HepG2 (cell line): ENCODE measurements around the gene PRUNE1. TPM values are rescaled to one million over a fixed set of nuclear protein-coding genes. Genes with fewer than 3 reads are reported as not detected.

Experiments used
- ATAC-seq: fragments of 200-7000 bp; cut with Tn5 transposase; 3 replicates; pipeline ENCODE4 v1.9.1; 2020; ENCODE audit warnings: mild to moderate bottlenecking, moderate library complexity
- BruUV-seq: library from RNA; stranded (reverse); fragments of 400-500 nt; replicated peaks from 2 replicates; lab custom pipeline; 2021; lab: Mats Ljungman, UMichigan
- CTCF ChIA-PET: fragments of 300-600 bp; formaldehyde crosslinking; extraction: SDS; loops from one replicate; lab custom pipeline; 2021; ENCODE audit warnings: low total read pairs, inconsistent platforms, low intra/inter-chr PET ratio; lab: Yijun Ruan, JAX
- POLR2A ChIA-PET: fragments of 350-600 bp; sonication (Branson Sonifier 250); formaldehyde crosslinking; loops from one replicate; lab custom pipeline; 2020; ENCODE audit warnings: antibody characterized with exemption, inconsistent platforms; lab: Yijun Ruan, JAX
- DNase-seq: peaks from one replicate; pipeline ENCODE4 v3.0.0-alpha.2; 2015; ENCODE audit warnings: low spot score
- FAIRE-seq: peaks from 3 replicates; lab custom pipeline; 2011; peaks lifted over from hg19 to GRCh38; lab: Jason Lieb, UNC
- H2AFZ ChIP-seq: one replicate; pipeline ENCODE4 v1.6.1; 2011; ENCODE audit warnings: low read length, inconsistent platforms
- H3K27ac ChIP-seq: fragments of 300-600 bp; 3 replicates; pipeline ENCODE4 v1.8.0; 2011; ENCODE audit warnings: mixed run types, mild to moderate bottlenecking, mixed read lengths, low read length, inconsistent platforms; ENCODE audit not compliant: insufficient read depth; ENCODE audit errors: extremely low read length
- H3K27me3 ChIP-seq, 2 experiments: fragments of 200-600 bp in 1 of 2; 2 replicates in 1 of 2; 3 replicates in 1 of 2; pipeline versions ENCODE4 v1.6.0 to v1.8.0; 2011; ENCODE audit warnings: low read length in 2 of 2, mild to moderate bottlenecking in 2 of 2, moderate library complexity in 2 of 2, inconsistent platforms in 1 of 2; ENCODE audit not compliant: insufficient read depth in 2 of 2, control insufficient read depth in 1 of 2
- H3K36me3 ChIP-seq, 2 experiments: fragments of 200-600 bp in 1 of 2; replicated peaks in 1 of 2; 2 replicates in 1 of 2; 3 replicates in 1 of 2; pipeline versions ENCODE4 v1.5.1 to v1.8.0; 2011; ENCODE audit warnings: low read length in 2 of 2, inconsistent platforms in 1 of 2; ENCODE audit not compliant: insufficient read depth in 2 of 2, control insufficient read depth in 1 of 2
- H3K4me1 ChIP-seq: 2 replicates; pipeline ENCODE4 v1.5.1; 2012; ENCODE audit warnings: low read length, inconsistent platforms; ENCODE audit not compliant: insufficient read depth
- H3K4me2 ChIP-seq: 2 replicates; pipeline ENCODE4 v1.6.0; 2011; ENCODE audit warnings: low read depth, low read length, inconsistent platforms
- H3K4me3 ChIP-seq, 3 experiments: fragments of 200-600 bp in 1 of 3; sonication (generic), shearing (Covaris generic) in 1 of 3; replicated peaks in 1 of 3; 2 replicates each; pipeline ENCODE4 v1.5.1; 2011 to 2016; ENCODE audit warnings: low read length in 3 of 3, inconsistent platforms in 2 of 3, low read depth in 2 of 3, mild to moderate bottlenecking in 2 of 3, control low read depth in 1 of 3, mixed read lengths in 1 of 3; ENCODE audit not compliant: insufficient read depth in 1 of 3
- H3K79me2 ChIP-seq: one replicate; pipeline ENCODE4 v1.6.1; 2011; ENCODE audit warnings: low read length, inconsistent platforms; ENCODE audit not compliant: insufficient read depth
- H3K9ac ChIP-seq: 2 replicates; pipeline ENCODE4 v1.6.0; 2011; ENCODE audit warnings: mild to moderate bottlenecking, low read depth, low read length, inconsistent platforms; ENCODE audit not compliant: insufficient read depth
- H3K9me3 ChIP-seq: 2 replicates; pipeline ENCODE4 v1.5.1; 2012; ENCODE audit warnings: mild to moderate bottlenecking, low read length
- H4K20me1 ChIP-seq: 2 replicates; pipeline ENCODE4 v1.6.0; 2011; ENCODE audit warnings: inconsistent platforms, mild to moderate bottlenecking, low read length, moderate library complexity; ENCODE audit not compliant: insufficient read depth
- AHR ChIP-seq: IDR thresholded peaks from 2 replicates; pipeline ENCODE4 v1.6.1; 2018; ENCODE audit warnings: missing genetic modification reagents, missing compliant biosample characterization
- HIC2 ChIP-seq: sonication (generic); formaldehyde crosslinking; IDR thresholded peaks from 2 replicates; pipeline ENCODE4 v1.9.0; 2022; ENCODE audit warnings: low read depth, missing genetic modification reagents
- JUND ChIP-seq: sonication (generic); formaldehyde crosslinking; IDR thresholded peaks from 2 replicates; pipeline ENCODE4 v1.8.0; 2022; ENCODE audit warnings: mild to moderate bottlenecking, missing genetic modification reagents
- MAFG ChIP-seq: sonication (generic); formaldehyde crosslinking; IDR thresholded peaks from 2 replicates; pipeline ENCODE4 v1.5.1; 2020; ENCODE audit warnings: mild to moderate bottlenecking, missing genetic modification reagents
- MTA3 ChIP-seq: sonication (generic); formaldehyde crosslinking; IDR thresholded peaks from 2 replicates; pipeline ENCODE4 v1.4.0; 2020; ENCODE audit warnings: missing genetic modification reagents
- ZNF546 ChIP-seq: sonication (generic); formaldehyde crosslinking; conservative IDR thresholded peaks from 2 replicates; pipeline ENCODE4 v1.8.1; 2023; ENCODE audit warnings: mild to moderate bottlenecking, missing genetic modification reagents
- ZNF615 ChIP-seq: sonication (generic); formaldehyde crosslinking; IDR thresholded peaks from 2 replicates; pipeline ENCODE4 v1.5.0; 2020; ENCODE audit warnings: mild to moderate bottlenecking, missing genetic modification reagents, borderline replicate concordance
- WGBS: methylation state at CpG from one replicate; pipeline ENCODE4 v1.1.6; 2017; ENCODE audit warnings: low lambda C conversion rate; 5-methylcytosine and 5-hydroxymethylcytosine counted together
- in situ Hi-C: cut with HindIII; loops from 2 replicates; pipeline ENCODE4 v1.10.0; 2017; ENCODE audit warnings: low pct_unique_long_range_greater_than_20kb; ENCODE audit not compliant: extremely low pct_ligation_motif_present
- intact Hi-C: fragments of 100-400 bp; cut with micrococcal nuclease; formaldehyde crosslinking; loops from one replicate; pipeline ENCODE4 v1.10.0; 2022; ENCODE audit not compliant: unreplicated experiment
- polyA plus RNA-seq, 8 experiments: library from polyadenylated mRNA; depleted of rRNA in 3 of 8; stranded (reverse) in 7 of 8; unstranded in 1 of 8; fragments of >200 nt; fragmentation: Illumina TruSeq in 4 of 8; extraction: Trizol in 4 of 8; gene quantifications; 2 replicates each; pipeline versions ENCODE4 v1.2.1 to v1.2.3, GENCODE V29; 2011 to 2016; ENCODE audit warnings: low read depth in 4 of 8, missing spikeins in 1 of 8, mixed read lengths in 1 of 8; ENCODE audit not compliant: insufficient read depth in 1 of 8
- total RNA-seq, 5 experiments: library from RNA; depleted of rRNA; stranded (reverse); fragments of >200 nt; fragmentation: Illumina TruSeq; extraction: Trizol; gene quantifications; 2 replicates each; pipeline ENCODE4 v1.2.3, GENCODE V29; 2016; ENCODE audit warnings: low read depth in 1 of 5

Gene PRUNE1
- total and polyA plus RNA-seq, 2 of the 13 experiments (the other 11 are each of a cell fraction or from before 2014, with no cell fraction given), result 19.0 to 31.9 TPM

GRCh38 chr1:151049458-151049857 lies 41.2 kb downstream of the PRUNE1 start:
- no peak overlapping the region for H3K4me3 ChIP-seq
- ATAC-seq, result no peak
- no peak for TF ChIP-seq MAFG (CRISPR knock-in tag)
- no peak for TF ChIP-seq AHR (CRISPR knock-in tag)
- no peak for TF ChIP-seq JUND (CRISPR knock-in tag)
- TF ChIP-seq ZNF615 (CRISPR knock-in tag), result no peak
- TF ChIP-seq HIC2, result no peak
- no peak for TF ChIP-seq MTA3 (CRISPR knock-in tag)
- no peak for TF ChIP-seq ZNF546 (CRISPR knock-in tag)
- CTCF ChIA-PET, result interaction anchor here (1.5 kb wide), 1 partner anchor 25 kb away, joined by 5 read pairs; no protein-coding TSS in a partner anchor
- no peak for DNase-seq
- BruUV-seq, result no TSS peak
- H2AFZ ChIP-seq, result no peak overlapping the region
- WGBS, result 100% methylated on average over 5 of the region's 5 CpGs
- no peaks in the 10 kb centered on the region for H4K20me1 ChIP-seq
- intact Hi-C loops, result loop anchor here (5.0 kb wide), 1 partner anchor 42 kb away; the partner anchor contains the start of genes MINDY1 and PRUNE1
- H3K9me3 ChIP-seq, result no peaks in the 10 kb centered on the region
- no peak overlapping the region for H3K27ac ChIP-seq
- no peak for FAIRE-seq
- peaks cover 41% of the 10 kb centered on the region for H3K4me1 ChIP-seq
- no peaks in the 10 kb centered on the region for H3K79me2 ChIP-seq
- H3K36me3 ChIP-seq, result peaks cover 4 to 14% of the 10 kb centered on the region in 2 experiments; a peak in 3 of 5 replicates
- H3K27me3 ChIP-seq, result no peaks in the 10 kb centered on the region
- H3K9ac ChIP-seq, result no peak overlapping the region
- no peak overlapping the region for H3K4me2 ChIP-seq
- POLR2A ChIA-PET, result interaction anchor here (1.2 to 1.3 kb wide), 2 partner anchors 10 to 22 kb away, joined by 3 read pairs; partner anchors contain the start of gene CDC42SE1
- in situ Hi-C loops, result no loop called here
